ENCODE results near the gene C1orf198. TPM values are rescaled to one million over a fixed set of nuclear protein-coding genes. Genes with fewer than 3 reads are reported as not detected.

C1orf198 gene
- polyA plus RNA-seq, 1 donor (not counting 4 experiments of a cell fraction or from before 2014, with no cell fraction given) = 6.8 TPM

DNA sequence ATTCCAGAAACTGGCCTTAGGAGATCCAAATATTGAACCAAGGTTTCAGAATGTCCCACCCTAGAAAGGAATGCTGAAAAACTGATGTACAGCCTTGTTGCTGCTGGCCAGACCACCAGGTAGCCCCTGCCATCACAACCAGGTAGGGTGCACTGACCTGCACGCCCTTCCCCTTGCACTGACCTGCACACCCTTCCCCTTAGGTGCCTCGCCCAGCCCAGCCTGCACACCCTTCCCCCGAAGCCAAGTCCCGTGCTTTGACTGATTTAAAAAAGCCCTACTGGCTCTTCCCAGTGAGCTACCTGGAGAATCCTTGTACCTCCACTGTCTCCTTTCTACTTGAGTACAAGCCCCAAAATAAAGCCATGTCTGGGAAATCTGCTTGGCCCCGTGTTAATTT, 26.3 kb upstream of the C1orf198 start:
- Histone ChIP-seq H3K27me3 (ENCODE audit: control insufficient read depth, extremely low read depth, insufficient read depth, low read length) (no peaks in the 10 kb centered on the region), H3K9ac (ENCODE audit: control insufficient read depth, extremely low read depth, insufficient read depth, low read length) (no peak overlapping the region), H3K79me2 (ENCODE audit: control insufficient read depth, insufficient read depth, low read length) (no peaks in the 10 kb centered on the region), H3K9me3 (ENCODE audit: control insufficient read depth, low read depth, low read length) (no peaks in the 10 kb centered on the region), H4K20me1 (ENCODE audit: control insufficient read depth, extremely low read depth, insufficient read depth, low read length) (no peaks in the 10 kb centered on the region), H3K4me3 (ENCODE audit: control insufficient read depth in 2 of 3, extremely low read depth in 1 of 3, insufficient read depth in 2 of 3, low read depth in 1 of 3, low read length in 3 of 3) (no peak overlapping the region), H3K4me2 (ENCODE audit: control insufficient read depth, extremely low read depth, insufficient read depth, low read depth, low read length) (no peak overlapping the region), H3K4me1 (ENCODE audit: control insufficient read depth, extremely low read depth, insufficient read depth, low read length) (no peaks in the 10 kb centered on the region), H3K9me1 (ENCODE audit: control insufficient read depth, extremely low read depth, insufficient read depth, low read length) (no peaks in the 10 kb centered on the region), H3K27ac (ENCODE audit: control insufficient read depth, insufficient read depth, low read length) (no peak overlapping the region), H2AFZ (ENCODE audit: control insufficient read depth, low read length) (no peak overlapping the region), H3K36me3 (ENCODE audit: control insufficient read depth in 2 of 2, extremely low read depth in 1 of 2, insufficient read depth in 2 of 2, low read length in 2 of 2) (no peaks in the 10 kb centered on the region)
- DNase-seq (ENCODE audit: low read depth, low spot score) (no peak), FAIRE-seq (no peak)
- dilution Hi-C loops (cut with MboI; ENCODE audit: extremely low pct_ligation_motif_present, low sequenced_read_pairs) = no loop called here
- TF ChIP-seq EZH2 (IDR thresholded peaks at IDR 0.05; ENCODE audit: low read length) = no peak
- TF ChIP-seq, protein P1, sequence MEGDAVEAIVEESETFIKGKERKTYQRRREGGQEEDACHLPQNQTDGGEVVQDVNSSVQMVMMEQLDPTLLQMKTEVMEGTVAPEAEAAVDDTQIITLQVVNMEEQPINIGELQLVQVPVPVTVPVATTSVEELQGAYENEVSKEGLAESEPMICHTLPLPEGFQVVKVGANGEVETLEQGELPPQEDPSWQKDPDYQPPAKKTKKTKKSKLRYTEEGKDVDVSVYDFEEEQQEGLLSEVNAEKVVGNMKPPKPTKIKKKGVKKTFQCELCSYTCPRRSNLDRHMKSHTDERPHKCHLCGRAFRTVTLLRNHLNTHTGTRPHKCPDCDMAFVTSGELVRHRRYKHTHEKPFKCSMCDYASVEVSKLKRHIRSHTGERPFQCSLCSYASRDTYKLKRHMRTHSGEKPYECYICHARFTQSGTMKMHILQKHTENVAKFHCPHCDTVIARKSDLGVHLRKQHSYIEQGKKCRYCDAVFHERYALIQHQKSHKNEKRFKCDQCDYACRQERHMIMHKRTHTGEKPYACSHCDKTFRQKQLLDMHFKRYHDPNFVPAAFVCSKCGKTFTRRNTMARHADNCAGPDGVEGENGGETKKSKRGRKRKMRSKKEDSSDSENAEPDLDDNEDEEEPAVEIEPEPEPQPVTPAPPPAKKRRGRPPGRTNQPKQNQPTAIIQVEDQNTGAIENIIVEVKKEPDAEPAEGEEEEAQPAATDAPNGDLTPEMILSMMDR (optimal IDR thresholded peaks at IDR 0.05 in 1 of 3, IDR thresholded peaks at IDR 0.05 in 1 of 3, conservative IDR thresholded peaks at IDR 0.05 in 1 of 3; ENCODE audit: extremely low read depth in 1 of 3, insufficient read depth in 2 of 3, low read length in 3 of 3) = no peak

DNA sequence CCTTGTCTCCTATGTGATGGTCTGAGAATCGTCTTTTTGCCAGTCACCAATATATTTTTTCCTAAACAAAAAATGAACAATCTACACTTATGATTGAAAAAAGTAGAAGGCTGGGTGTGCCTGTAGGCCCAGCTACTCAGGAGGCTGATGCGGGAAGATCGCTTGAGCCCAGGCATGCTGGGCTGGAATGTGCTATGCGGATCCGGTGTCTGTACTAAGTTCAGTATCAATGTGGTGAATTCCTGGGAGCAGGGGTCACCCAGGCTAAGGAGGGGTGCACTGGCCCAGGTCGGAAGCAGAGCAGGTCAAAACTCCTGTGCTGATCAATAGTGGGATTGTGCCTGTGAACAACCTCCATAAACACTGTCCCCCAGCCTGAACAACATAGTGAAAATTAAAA, 25.7 kb upstream of the C1orf198 start:
- DNase-seq (ENCODE audit: low read depth, low spot score) (no peak), FAIRE-seq (no peak)
- Histone ChIP-seq H2AFZ (ENCODE audit: control insufficient read depth, low read length) (no peak overlapping the region), H3K27me3 (ENCODE audit: control insufficient read depth, extremely low read depth, insufficient read depth, low read length) (no peaks in the 10 kb centered on the region), H3K27ac (ENCODE audit: control insufficient read depth, insufficient read depth, low read length) (no peak overlapping the region), H3K4me3 (ENCODE audit: control insufficient read depth in 2 of 3, extremely low read depth in 1 of 3, insufficient read depth in 2 of 3, low read depth in 1 of 3, low read length in 3 of 3) (no peak overlapping the region), H3K79me2 (ENCODE audit: control insufficient read depth, insufficient read depth, low read length) (no peaks in the 10 kb centered on the region), H3K4me2 (ENCODE audit: control insufficient read depth, extremely low read depth, insufficient read depth, low read depth, low read length) (no peak overlapping the region), H4K20me1 (ENCODE audit: control insufficient read depth, extremely low read depth, insufficient read depth, low read length) (no peaks in the 10 kb centered on the region), H3K9me3 (ENCODE audit: control insufficient read depth, low read depth, low read length) (no peaks in the 10 kb centered on the region), H3K9ac (ENCODE audit: control insufficient read depth, extremely low read depth, insufficient read depth, low read length) (no peak overlapping the region), H3K9me1 (ENCODE audit: control insufficient read depth, extremely low read depth, insufficient read depth, low read length) (no peaks in the 10 kb centered on the region), H3K4me1 (ENCODE audit: control insufficient read depth, extremely low read depth, insufficient read depth, low read length) (no peaks in the 10 kb centered on the region), H3K36me3 (ENCODE audit: control insufficient read depth in 2 of 2, extremely low read depth in 1 of 2, insufficient read depth in 2 of 2, low read length in 2 of 2) (no peaks in the 10 kb centered on the region)
- TF ChIP-seq, protein P1 (optimal IDR thresholded peaks at IDR 0.05 in 1 of 3, IDR thresholded peaks at IDR 0.05 in 1 of 3, conservative IDR thresholded peaks at IDR 0.05 in 1 of 3; ENCODE audit: extremely low read depth in 1 of 3, insufficient read depth in 2 of 3, low read length in 3 of 3) = no peak
- no peak for TF ChIP-seq EZH2 (IDR thresholded peaks at IDR 0.05; ENCODE audit: low read length)
- dilution Hi-C loops (cut with MboI; ENCODE audit: extremely low pct_ligation_motif_present, low sequenced_read_pairs) = no loop called here

Measured in keratinocyte (primary cell).